Upper lobe of right lung (tissue), 1 donor: Measurements from ENCODE around the gene EOGT. TPM values are rescaled to one million over a fixed set of nuclear protein-coding genes. Genes with fewer than 3 reads are reported as not detected.
A peak's percentile ranks its signal among the peaks of the same experiment; 100 is the strongest.

Experiments used
- ATAC-seq: fragments of 200-7000 bp; cut with Tn5 transposase; one replicate; pipeline ENCODE4 v1.9.1; 2020; ENCODE audit warnings: mild to moderate bottlenecking, moderate library complexity
- DNase-seq: peaks from one replicate; pipeline ENCODE4 v3.0.0-alpha.2; 2020
- H3K27ac ChIP-seq: fragments of 200-600 bp; one replicate; pipeline ENCODE4 v1.8.0; 2022
- H3K27me3 ChIP-seq: fragments of 200-600 bp; one replicate; pipeline ENCODE4 v1.8.0; 2022; ENCODE audit warnings: mild to moderate bottlenecking
- H3K36me3 ChIP-seq: fragments of 200-600 bp; one replicate; pipeline ENCODE4 v1.8.0; 2022
- H3K4me1 ChIP-seq: fragments of 200-600 bp; one replicate; pipeline ENCODE4 v1.8.0; 2022
- H3K4me3 ChIP-seq: fragments of 200-600 bp; one replicate; pipeline ENCODE4 v1.8.0; 2022; ENCODE audit warnings: mild to moderate bottlenecking
- H3K9me3 ChIP-seq: fragments of 200-600 bp; one replicate; pipeline ENCODE4 v1.8.0; 2022
- intact Hi-C: fragments of 100-400 bp; cut with DNase I; formaldehyde crosslinking; loops from one replicate; pipeline ENCODE4 v1.11.0; 2022
- total RNA-seq: library from RNA; stranded (reverse); fragmentation: NEBNext Ultra II Directional; extraction: Animal tissue kit (Norgen Biotek cat#: 25700); gene quantifications from one replicate; pipeline ENCODE4 v1.2.1, GENCODE V29; 2021
- TF ChIP-seq, protein P1 (sequence below): fragments of 200-600 bp; IDR thresholded peaks from one replicate; pipeline ENCODE4 v1.8.0; 2022; ENCODE audit warnings: antibody characterized with exemption
- donor health status: DM: no; HTN: yes; CAD: no; lungs with severe emphysema.

EOGT gene
- total RNA-seq, 1 donor from 2014 or later = 36.4 TPM

DNA sequence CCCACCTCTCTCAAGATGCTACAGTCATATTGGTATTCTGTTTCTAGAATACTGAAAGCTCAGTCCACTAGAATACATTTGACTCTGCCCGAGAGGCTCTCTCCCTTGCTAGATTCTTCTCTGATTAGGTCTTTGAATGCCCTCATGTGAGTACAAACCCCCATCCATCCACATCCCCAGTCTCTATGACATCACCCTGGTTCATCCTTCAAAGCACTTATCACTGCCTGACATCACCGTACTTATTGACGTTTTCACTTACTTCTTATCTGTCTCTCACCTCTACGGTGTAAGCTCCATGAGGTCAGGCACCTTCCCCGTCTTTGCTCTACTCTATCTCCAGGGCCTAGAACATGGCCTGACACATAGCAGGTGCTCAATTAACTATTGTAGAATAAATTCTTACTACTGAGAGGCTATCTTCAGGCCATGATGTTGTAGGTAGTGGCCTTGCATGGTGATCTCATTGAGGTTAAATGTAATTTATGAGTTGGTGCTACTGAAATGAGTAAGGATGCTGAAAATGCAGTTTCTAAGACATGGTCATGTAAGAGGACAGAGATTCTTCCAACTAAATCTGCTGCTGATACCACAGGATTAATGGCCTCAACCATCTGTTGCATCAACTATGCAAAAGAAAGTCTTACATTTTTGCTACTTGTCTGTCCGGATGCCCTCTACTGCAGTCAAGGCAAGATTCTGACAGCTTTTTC, 26.8 kb downstream of the EOGT start:
- intact Hi-C loops = no loop called here
- H3K4me1 ChIP-seq = no peaks in the 10 kb centered on the region
- ATAC-seq (no peak), DNase-seq (no peak)
- no peaks in the 10 kb centered on the region for H3K9me3 ChIP-seq
- no peaks in the 10 kb centered on the region for H3K27me3 ChIP-seq
- H3K27ac ChIP-seq = no peak overlapping the region
- TF ChIP-seq, protein P1, sequence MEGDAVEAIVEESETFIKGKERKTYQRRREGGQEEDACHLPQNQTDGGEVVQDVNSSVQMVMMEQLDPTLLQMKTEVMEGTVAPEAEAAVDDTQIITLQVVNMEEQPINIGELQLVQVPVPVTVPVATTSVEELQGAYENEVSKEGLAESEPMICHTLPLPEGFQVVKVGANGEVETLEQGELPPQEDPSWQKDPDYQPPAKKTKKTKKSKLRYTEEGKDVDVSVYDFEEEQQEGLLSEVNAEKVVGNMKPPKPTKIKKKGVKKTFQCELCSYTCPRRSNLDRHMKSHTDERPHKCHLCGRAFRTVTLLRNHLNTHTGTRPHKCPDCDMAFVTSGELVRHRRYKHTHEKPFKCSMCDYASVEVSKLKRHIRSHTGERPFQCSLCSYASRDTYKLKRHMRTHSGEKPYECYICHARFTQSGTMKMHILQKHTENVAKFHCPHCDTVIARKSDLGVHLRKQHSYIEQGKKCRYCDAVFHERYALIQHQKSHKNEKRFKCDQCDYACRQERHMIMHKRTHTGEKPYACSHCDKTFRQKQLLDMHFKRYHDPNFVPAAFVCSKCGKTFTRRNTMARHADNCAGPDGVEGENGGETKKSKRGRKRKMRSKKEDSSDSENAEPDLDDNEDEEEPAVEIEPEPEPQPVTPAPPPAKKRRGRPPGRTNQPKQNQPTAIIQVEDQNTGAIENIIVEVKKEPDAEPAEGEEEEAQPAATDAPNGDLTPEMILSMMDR = no peak
- H3K36me3 ChIP-seq = peaks cover 80% of the 10 kb centered on the region
- H3K4me3 ChIP-seq = no peak overlapping the region

DNA sequence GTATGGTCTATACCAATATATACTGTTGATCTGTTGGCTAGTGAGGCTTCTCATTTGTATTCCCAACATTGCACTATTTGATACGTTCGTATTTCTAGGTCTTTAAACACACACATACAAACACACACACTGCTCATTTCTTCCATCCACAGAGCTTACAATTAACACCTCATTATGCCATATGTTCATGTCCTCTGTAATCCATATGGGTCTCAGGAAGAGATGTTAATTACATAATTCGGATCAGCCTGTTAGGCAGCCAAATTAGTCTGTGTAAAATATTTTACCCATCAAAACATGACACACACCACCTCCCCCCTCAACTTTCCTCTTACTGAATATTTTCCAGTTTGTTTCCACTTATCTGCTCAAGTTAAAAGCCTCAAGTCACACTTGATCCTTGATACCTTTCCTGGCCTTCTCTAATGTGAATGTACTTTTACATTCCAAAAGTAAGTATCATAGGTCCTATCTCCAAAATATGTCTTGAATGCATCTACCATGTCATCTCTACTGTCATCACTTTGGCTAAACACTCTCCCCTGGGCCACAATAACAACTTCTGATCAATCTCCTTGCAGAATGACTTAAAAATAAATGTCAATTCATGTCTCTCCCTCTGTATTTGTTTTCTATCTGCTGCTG, 28.2 kb downstream of the EOGT start:
- DNase-seq (no peak), ATAC-seq (no peak)
- H3K27me3 ChIP-seq = no peaks in the 10 kb centered on the region
- H3K36me3 ChIP-seq = peaks cover 85% of the 10 kb centered on the region
- H3K4me1 ChIP-seq = no peaks in the 10 kb centered on the region
- no peaks in the 10 kb centered on the region for H3K9me3 ChIP-seq
- TF ChIP-seq, protein P1 = no peak
- no peak overlapping the region for H3K4me3 ChIP-seq
- no peak overlapping the region for H3K27ac ChIP-seq
- intact Hi-C loops = no loop called here

DNA sequence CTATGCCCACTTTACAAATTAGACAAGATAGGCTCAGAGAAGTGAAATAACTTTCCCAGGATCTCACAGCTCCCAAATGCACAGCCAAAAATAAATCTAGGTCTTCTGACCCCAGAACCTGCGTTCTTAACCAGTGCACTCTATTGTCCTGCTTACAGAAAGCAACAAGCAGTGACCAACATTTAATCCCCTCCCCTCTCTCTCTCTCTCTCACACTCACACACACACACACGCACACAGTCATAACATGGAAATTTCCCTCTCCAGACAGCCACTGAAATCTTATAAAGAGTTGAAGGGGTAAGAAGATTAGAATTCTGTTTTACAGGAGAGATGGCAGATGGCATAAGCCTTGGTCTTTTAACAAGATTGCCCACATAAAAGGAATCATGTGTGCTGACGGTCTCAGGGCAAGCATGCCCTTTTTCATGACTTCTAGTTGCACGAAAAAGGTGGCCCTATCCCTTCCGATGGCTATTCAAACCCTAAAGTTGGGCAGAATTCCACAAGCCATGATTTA, 29.4 kb downstream of the EOGT start:
- Histone ChIP-seq H3K4me3 (no peak overlapping the region), H3K4me1 (no peaks in the 10 kb centered on the region), H3K9me3 (no peaks in the 10 kb centered on the region), H3K27me3 (no peaks in the 10 kb centered on the region), H3K36me3 (peaks cover 93% of the 10 kb centered on the region), H3K27ac (no peak overlapping the region)
- TF ChIP-seq, protein P1 = no peak
- intact Hi-C loops = no loop called here
- DNase-seq = no peak
- no peak for ATAC-seq

DNA sequence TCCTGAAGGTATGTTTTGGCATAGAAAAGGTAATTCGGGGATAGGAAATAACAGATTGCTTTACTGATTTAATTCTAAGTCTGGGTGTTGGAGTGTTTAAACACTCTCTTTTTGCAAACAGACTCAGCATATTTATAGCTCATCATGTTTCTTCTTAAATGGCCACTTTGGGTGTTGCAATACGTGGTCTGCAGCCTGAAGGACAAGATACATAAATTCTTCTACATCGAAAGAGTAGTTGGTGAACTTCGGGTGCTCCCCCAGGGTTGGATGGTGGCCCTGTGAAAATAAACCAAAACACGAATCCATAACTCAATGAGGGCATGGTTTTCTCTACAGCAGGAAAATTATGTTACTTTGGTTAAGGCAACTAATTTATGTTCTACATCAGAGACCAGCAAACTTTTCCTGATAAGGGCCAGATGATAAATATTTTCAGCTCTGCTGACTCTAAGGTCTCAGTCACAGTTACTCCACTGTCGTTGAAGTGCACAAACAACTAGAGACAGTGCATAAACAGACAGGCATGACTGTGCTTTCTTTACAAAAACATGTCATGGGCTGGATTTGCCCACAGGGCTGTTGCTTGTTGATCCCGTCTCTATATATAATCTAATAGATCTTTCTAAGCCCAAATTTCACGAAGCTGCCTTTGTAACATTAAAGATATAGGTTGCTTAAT, 35.9 kb downstream of the EOGT start:
- DNase-seq = no peak
- H3K27ac ChIP-seq = no peak overlapping the region
- no peak for ATAC-seq
- TF ChIP-seq, protein P1 = no peak
- no peak overlapping the region for H3K4me3 ChIP-seq
- intact Hi-C loops = no loop called here
- no peaks in the 10 kb centered on the region for H3K9me3 ChIP-seq
- no peaks in the 10 kb centered on the region for H3K27me3 ChIP-seq
- H3K4me1 ChIP-seq = no peaks in the 10 kb centered on the region
- H3K36me3 ChIP-seq = peaks cover 68% of the 10 kb centered on the region

DNA sequence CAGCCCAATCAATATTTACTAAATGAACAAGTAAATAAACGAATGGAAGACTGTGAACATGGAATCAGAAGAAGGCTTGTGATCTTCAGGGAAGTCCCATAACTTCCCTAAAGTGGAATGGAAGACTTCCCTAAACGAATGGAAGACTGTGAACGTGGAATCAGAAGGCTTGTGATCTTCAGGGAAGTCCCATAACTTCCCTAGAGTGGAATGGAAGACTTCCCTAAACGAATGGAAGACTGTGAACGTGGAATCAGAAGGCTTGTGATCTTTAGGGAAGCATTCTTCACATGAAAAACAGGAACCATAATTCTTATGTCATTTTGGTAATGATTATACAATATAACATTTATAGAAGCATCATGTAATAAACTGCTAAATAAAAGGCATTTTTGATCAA, 38.8 kb downstream of the EOGT start:
- TF ChIP-seq, protein P1 = no peak
- DNase-seq (no peak), ATAC-seq (peak; percentile 76)
- Histone ChIP-seq H3K27ac (no peak overlapping the region), H3K4me1 (no peaks in the 10 kb centered on the region), H3K4me3 (no peak overlapping the region), H3K27me3 (no peaks in the 10 kb centered on the region), H3K36me3 (peaks cover 40% of the 10 kb centered on the region), H3K9me3 (no peaks in the 10 kb centered on the region)
- intact Hi-C loops = no loop called here
